Right atrium auricular region (tissue), 2 donors: ENCODE measurements around the gene GATA2. TPM values are rescaled to one million over a fixed set of nuclear protein-coding genes. Genes with fewer than 3 reads are reported as not detected.

Experiments used
- DNase-seq: peaks from one replicate; pipeline ENCODE4 v3.0.0-alpha.2; 2019; ENCODE audit warnings: low spot score
- H3K27ac ChIP-seq, 2 donors: fragments of 200-600 bp; sonication (generic); 1 replicate in 1 of 2; 2 replicates in 1 of 2; pipeline ENCODE4 v1.5.1; 2016 to 2019
- H3K27me3 ChIP-seq, 2 donors: fragments of 200-600 bp; sonication (generic); one replicate each; pipeline versions ENCODE4 v1.5.1 to v1.6.0; 2017 to 2019
- H3K36me3 ChIP-seq: fragments of 200-600 bp; sonication (generic); one replicate; pipeline ENCODE4 v1.5.1; 2016
- H3K4me1 ChIP-seq, 2 donors: fragments of 200-600 bp; sonication (generic); one replicate each; pipeline versions ENCODE4 v1.5.1 to v1.6.0; 2017 to 2019
- H3K4me3 ChIP-seq, 2 donors: fragments of 200-600 bp; sonication (generic); 1 replicate in 1 of 2; 2 replicates in 1 of 2; pipeline ENCODE4 v1.5.1; 2017 to 2019; ENCODE audit warnings: mild to moderate bottlenecking in 1 of 2, moderate library complexity in 1 of 2
- H3K9me3 ChIP-seq, 2 donors: fragments of 200-600 bp; sonication (generic); one replicate each; pipeline ENCODE4 v1.5.1; 2019
- total RNA-seq, 2 donors: library from RNA; depleted of rRNA; stranded (reverse); fragments of >200 nt; gene quantifications; one replicate each; pipeline ENCODE4 v1.1.0, GENCODE V29; 2016
- TF ChIP-seq, protein P1 (sequence below), 2 donors: fragments of 200-600 bp; sonication (generic); IDR thresholded peaks; one replicate each; pipeline ENCODE4 v1.5.1; 2019; ENCODE audit warnings: antibody characterized with exemption in 2 of 2

GATA2 gene
- total RNA-seq, 2 donors from 2014 or later, result 17.7 to 26.1 TPM

DNA sequence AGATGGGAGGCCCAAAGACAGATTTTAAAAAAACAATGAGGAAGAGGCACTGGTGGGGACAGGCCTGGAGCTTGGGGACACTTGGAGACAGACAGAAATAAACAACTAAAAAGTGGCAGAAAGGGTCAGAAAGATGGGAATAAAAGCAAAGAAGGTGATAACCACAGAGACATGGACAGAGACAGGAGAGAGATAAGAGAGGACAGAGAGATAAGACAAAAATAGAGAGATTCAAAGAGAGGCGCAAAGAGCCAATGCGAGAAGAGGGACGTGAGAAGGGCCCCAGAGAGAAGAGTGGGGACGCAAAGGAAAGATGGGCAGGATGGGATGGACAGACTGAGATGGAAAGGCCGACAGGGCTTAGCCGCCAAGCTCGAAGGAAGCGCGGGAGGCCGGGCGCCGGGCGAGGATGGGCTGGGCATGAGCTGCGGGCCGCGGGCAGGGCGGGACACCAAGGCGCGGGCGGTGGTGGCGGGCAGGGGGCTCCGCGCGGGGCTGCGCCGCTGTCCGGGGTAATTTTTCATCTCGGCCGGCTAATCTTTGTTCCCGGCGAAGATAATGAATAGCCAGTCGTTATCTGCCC, 3.1 kb upstream of the GATA2 start:
- H3K36me3 ChIP-seq, result no peaks in the 10 kb centered on the region
- no peaks in the 10 kb centered on the region for H3K9me3 ChIP-seq
- no peak overlapping the region for H3K4me3 ChIP-seq
- H3K27me3 ChIP-seq, result peaks cover 13 to 23% of the 10 kb centered on the region in 2 donors
- TF ChIP-seq, protein P1, sequence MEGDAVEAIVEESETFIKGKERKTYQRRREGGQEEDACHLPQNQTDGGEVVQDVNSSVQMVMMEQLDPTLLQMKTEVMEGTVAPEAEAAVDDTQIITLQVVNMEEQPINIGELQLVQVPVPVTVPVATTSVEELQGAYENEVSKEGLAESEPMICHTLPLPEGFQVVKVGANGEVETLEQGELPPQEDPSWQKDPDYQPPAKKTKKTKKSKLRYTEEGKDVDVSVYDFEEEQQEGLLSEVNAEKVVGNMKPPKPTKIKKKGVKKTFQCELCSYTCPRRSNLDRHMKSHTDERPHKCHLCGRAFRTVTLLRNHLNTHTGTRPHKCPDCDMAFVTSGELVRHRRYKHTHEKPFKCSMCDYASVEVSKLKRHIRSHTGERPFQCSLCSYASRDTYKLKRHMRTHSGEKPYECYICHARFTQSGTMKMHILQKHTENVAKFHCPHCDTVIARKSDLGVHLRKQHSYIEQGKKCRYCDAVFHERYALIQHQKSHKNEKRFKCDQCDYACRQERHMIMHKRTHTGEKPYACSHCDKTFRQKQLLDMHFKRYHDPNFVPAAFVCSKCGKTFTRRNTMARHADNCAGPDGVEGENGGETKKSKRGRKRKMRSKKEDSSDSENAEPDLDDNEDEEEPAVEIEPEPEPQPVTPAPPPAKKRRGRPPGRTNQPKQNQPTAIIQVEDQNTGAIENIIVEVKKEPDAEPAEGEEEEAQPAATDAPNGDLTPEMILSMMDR (IDR thresholded peaks at IDR 0.05), result no peak
- no peak for DNase-seq
- H3K4me1 ChIP-seq, result peaks cover 0 to 38% of the 10 kb centered on the region in 2 donors
- H3K27ac ChIP-seq, result no peak overlapping the region

DNA sequence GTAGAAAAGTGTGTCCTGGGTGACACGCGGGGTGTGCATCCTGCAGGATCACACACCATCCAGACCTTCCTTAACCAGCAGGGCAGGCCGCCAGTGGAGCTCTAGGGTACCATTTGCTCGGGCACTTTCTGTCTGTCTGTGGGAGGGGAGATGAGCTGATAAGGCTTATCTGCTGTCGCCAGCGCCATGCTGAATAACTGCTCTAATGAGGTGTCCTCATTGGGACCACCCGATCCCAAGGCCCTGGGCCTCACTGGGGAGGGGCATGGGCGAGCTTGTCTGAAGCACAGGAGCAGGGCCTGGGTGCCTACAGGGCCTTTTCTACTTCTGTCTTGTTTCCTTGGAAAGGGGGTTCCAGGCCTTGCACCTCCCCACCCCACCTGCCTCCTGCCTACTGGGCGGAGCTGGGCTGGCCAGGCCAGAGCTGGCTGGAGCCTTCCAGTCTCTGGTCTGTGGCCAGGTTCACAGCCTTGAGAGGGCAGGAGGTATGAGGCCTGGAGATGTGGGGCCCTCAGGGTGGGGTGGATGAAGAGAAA, 2.5 kb upstream of the GATA2 start:
- Histone ChIP-seq H3K36me3 (no peaks in the 10 kb centered on the region), H3K27me3 (peaks cover 19 to 29% of the 10 kb centered on the region in 2 donors), H3K4me1 (peaks cover 0 to 44% of the 10 kb centered on the region in 2 donors), H3K4me3 (no peak overlapping the region), H3K27ac (no peak overlapping the region), H3K9me3 (no peaks in the 10 kb centered on the region)
- no peak for DNase-seq
- TF ChIP-seq, protein P1 (IDR thresholded peaks at IDR 0.05), result no peak

DNA sequence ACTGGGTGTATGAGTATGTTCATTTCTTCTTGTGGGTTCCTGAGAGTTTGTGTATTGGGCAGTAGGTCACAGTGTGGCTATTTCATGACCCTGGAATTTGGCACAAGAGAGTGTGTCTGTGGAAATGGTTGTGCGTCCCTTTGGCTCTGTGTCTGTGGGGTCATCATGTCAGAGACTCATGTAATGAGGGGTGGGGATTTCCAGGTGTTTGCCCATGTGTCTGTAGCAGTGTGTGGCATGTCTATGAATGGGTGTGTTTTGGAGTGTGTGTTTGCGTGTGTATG, 1.3 kb upstream of the GATA2 start:
- TF ChIP-seq, protein P1 (IDR thresholded peaks at IDR 0.05), result no peak
- no peaks in the 10 kb centered on the region for H3K9me3 ChIP-seq
- no peaks in the 10 kb centered on the region for H3K36me3 ChIP-seq
- H3K27me3 ChIP-seq, result peaks cover 25 to 41% of the 10 kb centered on the region in 2 donors
- H3K4me1 ChIP-seq, result peaks cover 0 to 56% of the 10 kb centered on the region in 2 donors
- no peak for DNase-seq
- no peak overlapping the region for H3K27ac ChIP-seq
- no peak overlapping the region for H3K4me3 ChIP-seq

DNA sequence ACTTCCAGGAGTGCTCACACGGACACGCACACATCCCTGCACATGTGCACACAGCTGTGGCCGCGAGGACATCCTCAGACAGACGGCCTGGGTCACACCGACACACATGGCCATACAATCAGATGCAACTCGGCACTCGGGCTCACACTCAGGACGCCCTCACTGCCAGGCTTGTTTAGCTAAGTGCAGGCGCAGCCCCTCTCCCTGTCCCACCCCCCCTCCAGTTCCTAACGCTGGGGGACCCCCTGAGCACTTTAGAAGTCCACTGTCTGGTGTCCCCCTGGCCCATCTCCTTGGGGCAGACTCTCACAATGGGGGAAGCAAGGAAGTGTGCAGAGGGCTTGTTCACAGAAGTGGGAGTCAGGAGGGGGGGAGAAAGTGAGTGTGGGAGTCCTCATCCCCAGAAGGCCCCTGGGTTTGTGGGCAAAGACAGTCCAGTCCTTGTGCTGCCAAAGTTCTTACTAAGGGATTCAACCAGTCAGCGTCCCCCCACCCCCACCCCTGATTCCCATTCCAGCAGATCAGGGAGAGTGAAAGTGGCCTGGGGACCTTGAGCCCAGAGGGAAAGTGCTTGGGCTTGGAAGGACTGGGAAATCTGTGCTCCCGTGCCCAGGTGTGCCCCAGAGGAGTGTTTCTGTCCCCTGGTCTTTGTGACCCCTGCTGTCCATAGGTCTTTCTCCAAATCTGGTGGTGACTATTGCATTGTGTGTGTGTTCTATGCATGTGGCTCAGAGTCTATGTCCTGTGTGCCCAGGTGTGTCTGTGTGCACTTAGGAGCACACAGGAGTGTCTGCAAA, 767 bp upstream of the GATA2 start:
- no peak overlapping the region for H3K4me3 ChIP-seq
- no peak overlapping the region for H3K27ac ChIP-seq
- TF ChIP-seq, protein P1 (IDR thresholded peaks at IDR 0.05), result no peak
- no peaks in the 10 kb centered on the region for H3K36me3 ChIP-seq
- peaks cover 30 to 46% of the 10 kb centered on the region in 2 donors for H3K27me3 ChIP-seq
- DNase-seq, result no peak
- H3K4me1 ChIP-seq, result peaks cover 0 to 61% of the 10 kb centered on the region in 2 donors
- H3K9me3 ChIP-seq, result no peaks in the 10 kb centered on the region

DNA sequence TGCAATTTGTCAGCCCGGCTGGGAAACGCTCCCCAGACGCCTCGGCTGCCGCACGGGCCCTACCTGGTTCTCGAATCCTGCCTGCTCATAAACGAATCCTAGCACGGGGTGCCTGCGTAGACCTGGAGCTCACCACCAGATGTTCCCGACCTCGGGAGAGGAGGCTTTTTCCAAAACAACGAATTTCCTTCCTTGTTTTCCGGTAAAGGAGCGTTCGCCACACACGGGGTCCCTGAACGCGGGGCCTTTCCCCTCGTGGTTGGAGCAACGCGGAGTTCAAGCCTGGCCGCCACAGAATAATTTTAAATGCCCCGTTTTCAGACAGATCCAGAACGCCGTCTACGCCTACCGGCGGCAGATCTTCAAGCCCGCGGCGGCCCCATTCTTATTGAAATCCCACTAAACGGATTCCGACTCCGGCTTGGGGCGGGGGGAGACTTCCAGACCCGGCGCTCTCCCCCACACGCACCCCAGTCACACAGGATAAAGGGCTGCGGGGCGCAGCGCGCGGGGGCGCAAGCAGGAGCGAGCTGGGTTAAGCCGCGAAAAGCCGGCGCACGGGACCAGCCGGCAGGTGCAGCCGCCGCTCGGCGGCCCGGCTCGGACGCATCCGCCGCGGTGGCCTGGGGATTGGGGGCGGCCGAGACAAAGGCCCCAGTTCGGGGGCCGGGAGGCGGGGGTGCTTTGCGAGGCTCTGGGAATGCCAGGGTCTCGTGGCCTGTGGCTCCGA, 895 bp downstream of the GATA2 start:
- Histone ChIP-seq H3K27me3 (peaks cover 40 to 56% of the 10 kb centered on the region in 2 donors), H3K27ac (no peak overlapping the region), H3K4me3 (peak overlapping the region in 1 of 2 donors; percentile 24), H3K4me1 (peaks cover 0 to 68% of the 10 kb centered on the region in 2 donors), H3K9me3 (no peaks in the 10 kb centered on the region), H3K36me3 (no peaks in the 10 kb centered on the region)
- TF ChIP-seq, protein P1 (IDR thresholded peaks at IDR 0.05), result no peak
- no peak for DNase-seq
